GM23248 (cell line): Measurements from ENCODE around the gene RFX4. TPM values are rescaled to one million over a fixed set of nuclear protein-coding genes. Genes with fewer than 3 reads are reported as not detected.

Experiments used
- DNase-seq: peaks from one replicate; pipeline ENCODE4 v3.0.0-alpha.2; 2015
- H2AFZ ChIP-seq: fragments of 200-600 bp; sonication (generic); 2 replicates; pipeline ENCODE4 v1.6.1; 2016; ENCODE audit warnings: antibody characterized with exemption
- H3F3A ChIP-seq: fragments of 200-600 bp; sonication (generic); 2 replicates; pipeline ENCODE4 v1.6.1; 2016; ENCODE audit warnings: mild to moderate bottlenecking, antibody characterized with exemption, mixed run types; ENCODE audit not compliant: insufficient read depth
- H3K27ac ChIP-seq: fragments of 200-600 bp; sonication (generic); 2 replicates; pipeline ENCODE4 v1.5.1; 2016; ENCODE audit warnings: mild to moderate bottlenecking
- H3K27me3 ChIP-seq: fragments of 200-600 bp; sonication (generic); replicated peaks from 2 replicates; pipeline ENCODE4 v1.6.1; 2016; ENCODE audit warnings: mild to moderate bottlenecking; ENCODE audit not compliant: insufficient read depth
- H3K36me3 ChIP-seq: fragments of 200-600 bp; sonication (generic); 2 replicates; pipeline ENCODE4 v1.6.1; 2016; ENCODE audit warnings: low read depth, mild to moderate bottlenecking
- H3K4me1 ChIP-seq: fragments of 200-600 bp; sonication (generic); 2 replicates; pipeline ENCODE4 v1.6.1; 2016; ENCODE audit warnings: mild to moderate bottlenecking; ENCODE audit not compliant: insufficient read depth
- H3K4me2 ChIP-seq: fragments of 200-600 bp; sonication (generic); one replicate; pipeline ENCODE4 v1.6.1; 2016; ENCODE audit warnings: mild to moderate bottlenecking; ENCODE audit not compliant: unreplicated experiment
- H3K4me3 ChIP-seq: fragments of 200-600 bp; sonication (generic); 2 replicates; pipeline ENCODE4 v1.5.1; 2016; ENCODE audit warnings: mild to moderate bottlenecking
- H3K79me2 ChIP-seq: fragments of 200-600 bp; sonication (generic); 2 replicates; pipeline ENCODE4 v1.6.1; 2016; ENCODE audit warnings: mild to moderate bottlenecking; ENCODE audit not compliant: insufficient read depth
- H3K9ac ChIP-seq: fragments of 200-600 bp; sonication (generic); 2 replicates; pipeline ENCODE4 v1.6.1; 2016; ENCODE audit warnings: mild to moderate bottlenecking
- H3K9me2 ChIP-seq: fragments of 200-600 bp; sonication (generic); 2 replicates; pipeline ENCODE4 v1.6.1; 2016; ENCODE audit warnings: mixed run types, mild to moderate bottlenecking, moderate library complexity; ENCODE audit not compliant: insufficient read depth
- H3K9me3 ChIP-seq: fragments of 200-600 bp; sonication (generic); one replicate; pipeline ENCODE4 v1.6.1; 2017; ENCODE audit warnings: low read depth
- H4K20me1 ChIP-seq: fragments of 200-600 bp; sonication (generic); 2 replicates; pipeline ENCODE4 v1.6.0; 2016; ENCODE audit not compliant: insufficient read depth
- EZH2 ChIP-seq: fragments of 200-600 bp; sonication (generic); IDR thresholded peaks from 2 replicates; pipeline ENCODE4 v1.6.1; 2018; ENCODE audit warnings: antibody characterized with exemption, mild to moderate bottlenecking; ENCODE audit not compliant: insufficient read depth, poor library complexity, severe bottlenecking
- EZH2phosphoT487 ChIP-seq: fragments of 200-600 bp; sonication (generic); IDR thresholded peaks from 2 replicates; pipeline ENCODE4 v1.6.1; 2018; ENCODE audit warnings: antibody characterized with exemption, moderate library complexity, mild to moderate bottlenecking, low read depth; ENCODE audit not compliant: insufficient read depth
- WGBS, 2 experiments: methylation state at CpG; one replicate each; pipeline ENCODE4 v1.1.6; 2015 to 2017; ENCODE audit warnings: low lambda C conversion rate in 2 of 2, low coverage in 1 of 2; ENCODE audit errors: missing lambda C conversion rate in 2 of 2; 5-methylcytosine and 5-hydroxymethylcytosine counted together
- in situ Hi-C: fragments of 300-500 bp; cut with MboI; formaldehyde crosslinking; loops from 2 replicates; pipeline ENCODE4 v1.15.0; 2020
- polyA plus RNA-seq: library from polyadenylated mRNA; unstranded; fragments of >200 nt; fragmentation: Nextera tagmentation; extraction: Ambion mirVana; gene quantifications from 2 replicates; pipeline ENCODE4 v1.2.1, GENCODE V29; 2016
- total RNA-seq: library from RNA; depleted of rRNA; stranded (reverse); fragments of >200 nt; shearing (Covaris generic); gene quantifications from 2 replicates; pipeline ENCODE4 v1.2.3, GENCODE V29; 2014

Gene RFX4
- total and polyA plus RNA-seq, 2 experiments from 2014 or later = not detected

- Histone ChIP-seq H3K36me3 (no peaks in the 10 kb centered on the region), H4K20me1 (no peaks in the 10 kb centered on the region), H3K4me1 (no peaks in the 10 kb centered on the region), H3F3A (no peaks in the 10 kb centered on the region), H3K27ac (no peak overlapping the region), H3K79me2 (no peaks in the 10 kb centered on the region), H3K27me3 (no peaks in the 10 kb centered on the region), H3K4me3 (no peak overlapping the region), H3K9ac (no peak overlapping the region), H2AFZ (no peak overlapping the region), H3K9me3 (no peaks in the 10 kb centered on the region), H3K9me2 (no peaks in the 10 kb centered on the region), H3K4me2 (no peak overlapping the region)
- DNase-seq = no peak
- in situ Hi-C loops = no loop called here
- 10 to 15% methylated on average over 2 of the region's 2 CpGs for WGBS, 2 experiments
- TF ChIP-seq EZH2 = no peak
- TF ChIP-seq EZH2phosphoT487 = no peak
Measured at GRCh38 chr12:106651552-106651951, 68.7 kb downstream of the RFX4 start.

GRCh38 chr12:106652510-106653015 is 69.8 kb downstream of the RFX4 start:
- Histone ChIP-seq H3K36me3 (no peaks in the 10 kb centered on the region), H3F3A (no peaks in the 10 kb centered on the region), H3K4me1 (no peaks in the 10 kb centered on the region), H3K27ac (no peak overlapping the region), H3K4me3 (no peak overlapping the region), H4K20me1 (no peaks in the 10 kb centered on the region), H3K27me3 (no peaks in the 10 kb centered on the region), H3K9me3 (no peaks in the 10 kb centered on the region), H3K9me2 (no peaks in the 10 kb centered on the region), H3K79me2 (no peaks in the 10 kb centered on the region), H2AFZ (no peak overlapping the region), H3K9ac (no peak overlapping the region), H3K4me2 (no peak overlapping the region)
- WGBS, 2 experiments = 63 to 78% methylated on average over 7 of the region's 7 CpGs
- in situ Hi-C loops = no loop called here
- no peak for DNase-seq
- no peak for TF ChIP-seq EZH2
- no peak for TF ChIP-seq EZH2phosphoT487

GRCh38 chr12:106655577-106655976 is 72.8 kb downstream of the RFX4 start:
- H3K9ac ChIP-seq = no peak overlapping the region
- H2AFZ ChIP-seq = no peak overlapping the region
- no peaks in the 10 kb centered on the region for H3K9me2 ChIP-seq
- H3F3A ChIP-seq = no peaks in the 10 kb centered on the region
- in situ Hi-C loops = no loop called here
- no peaks in the 10 kb centered on the region for H3K36me3 ChIP-seq
- no peak overlapping the region for H3K27ac ChIP-seq
- WGBS, 2 experiments = 47 to 55% methylated on average over 3 of the region's 3 CpGs
- no peak for DNase-seq
- H3K79me2 ChIP-seq = no peaks in the 10 kb centered on the region
- no peaks in the 10 kb centered on the region for H3K9me3 ChIP-seq
- no peaks in the 10 kb centered on the region for H3K27me3 ChIP-seq
- TF ChIP-seq EZH2 (no peak), EZH2phosphoT487 (no peak)
- H4K20me1 ChIP-seq = no peaks in the 10 kb centered on the region
- no peak overlapping the region for H3K4me2 ChIP-seq
- H3K4me3 ChIP-seq = no peak overlapping the region
- H3K4me1 ChIP-seq = no peaks in the 10 kb centered on the region

- H3F3A ChIP-seq = no peaks in the 10 kb centered on the region
- no peak overlapping the region for H2AFZ ChIP-seq
- H3K4me2 ChIP-seq = no peak overlapping the region
- H3K79me2 ChIP-seq = no peaks in the 10 kb centered on the region
- H3K9ac ChIP-seq = no peak overlapping the region
- H3K27me3 ChIP-seq = no peaks in the 10 kb centered on the region
- H3K4me1 ChIP-seq = no peaks in the 10 kb centered on the region
- H3K27ac ChIP-seq = no peak overlapping the region
- in situ Hi-C loops = no loop called here
- H3K9me2 ChIP-seq = no peaks in the 10 kb centered on the region
- no peaks in the 10 kb centered on the region for H3K9me3 ChIP-seq
- no peaks in the 10 kb centered on the region for H3K36me3 ChIP-seq
- no peak for DNase-seq
- no peak overlapping the region for H3K4me3 ChIP-seq
- TF ChIP-seq EZH2 (no peak), EZH2phosphoT487 (no peak)
- H4K20me1 ChIP-seq = no peaks in the 10 kb centered on the region
- WGBS, 2 experiments = 11 to 25% methylated on average over 3 of the region's 3 CpGs
Measured at GRCh38 chr12:106657488-106657887, 74.7 kb downstream of the RFX4 start.

GRCh38 chr12:106663385-106663784 is 80.6 kb downstream of the RFX4 start:
- Histone ChIP-seq H3K79me2 (no peaks in the 10 kb centered on the region), H3K4me3 (no peak overlapping the region), H3K9ac (no peak overlapping the region), H3F3A (no peaks in the 10 kb centered on the region), H2AFZ (no peak overlapping the region), H4K20me1 (no peaks in the 10 kb centered on the region), H3K9me2 (no peaks in the 10 kb centered on the region), H3K4me1 (no peaks in the 10 kb centered on the region), H3K4me2 (no peak overlapping the region), H3K36me3 (no peaks in the 10 kb centered on the region), H3K9me3 (no peaks in the 10 kb centered on the region), H3K27me3 (no peaks in the 10 kb centered on the region), H3K27ac (no peak overlapping the region)
- in situ Hi-C loops = no loop called here
- WGBS, 2 experiments = 36% methylated on average over 2 of the region's 2 CpGs
- TF ChIP-seq EZH2 = no peak
- no peak for DNase-seq
